H1 (cell line): ENCODE data around the gene AMPH. TPM values are rescaled to one million over a fixed set of nuclear protein-coding genes. Genes with fewer than 3 reads are reported as not detected.
"Not testable (repeated sequence)": the region's sequence is repeated elsewhere in the genome, so short reads cannot be mapped to it uniquely, and the experiment has no call there.

ENCODE experiments used
- CTCF ChIA-PET: fragments of 300-600 bp; sonication (Branson Sonifier 250); formaldehyde crosslinking; loops from one replicate; lab custom pipeline; 2021; ENCODE audit not compliant: partially characterized antibody; lab: Charles Lee
- POLR2A ChIA-PET: fragments of 300-600 bp; sonication (Branson Sonifier 250); formaldehyde crosslinking; loops from one replicate; lab custom pipeline; 2021; ENCODE audit warnings: inconsistent platforms; ENCODE audit not compliant: partially characterized antibody; lab: Charles Lee
- DNase-seq, 2 experiments: peaks; one replicate each; pipeline versions ENCODE4 v3.0.0 to v3.0.0-alpha.2; 2010 to 2022; ENCODE audit warnings: low spot score in 2 of 2, low read depth in 1 of 2, mixed read lengths in 1 of 2
- FAIRE-seq: peaks from 2 replicates; lab custom pipeline; 2011; peaks lifted over from hg19 to GRCh38; lab: Jason Lieb, UNC
- H2AFZ ChIP-seq: 2 replicates; pipeline ENCODE4 v1.8.1; 2012; ENCODE audit warnings: low read length, inconsistent platforms
- H2AK5ac ChIP-seq: 2 replicates; pipeline ENCODE4 v1.6.1; 2013; ENCODE audit warnings: low read depth, low read length
- H2BK120ac ChIP-seq: replicated peaks from 2 replicates; pipeline ENCODE3; 2013; ENCODE audit warnings: low read depth, low read length, inconsistent platforms
- H2BK12ac ChIP-seq: 2 replicates; pipeline ENCODE4 v1.6.1; 2013; ENCODE audit warnings: low read depth, low read length
- H2BK15ac ChIP-seq: 2 replicates; pipeline ENCODE4 v1.6.1; 2013; ENCODE audit warnings: low read length
- H2BK20ac ChIP-seq: 2 replicates; pipeline ENCODE4 v1.6.1; 2013; ENCODE audit warnings: low read length
- H2BK5ac ChIP-seq: 2 replicates; pipeline ENCODE4 v1.6.1; 2013; ENCODE audit warnings: low read depth, low read length
- H3K14ac ChIP-seq: 2 replicates; pipeline ENCODE4 v1.6.1; 2013; ENCODE audit warnings: inconsistent platforms; ENCODE audit not compliant: insufficient read length
- H3K18ac ChIP-seq: 2 replicates; pipeline ENCODE4 v1.6.1; 2013; ENCODE audit warnings: low read length; ENCODE audit errors: extremely low read depth
- H3K23ac ChIP-seq: 2 replicates; pipeline ENCODE4 v1.6.1; 2013; ENCODE audit warnings: inconsistent platforms; ENCODE audit not compliant: insufficient read length
- H3K23me2 ChIP-seq: 2 replicates; pipeline ENCODE4 v1.6.1; 2013; ENCODE audit warnings: low read depth, low read length
- H3K27ac ChIP-seq: 2 replicates; pipeline ENCODE4 v1.6.1; 2011; ENCODE audit warnings: low read depth, low read length, inconsistent platforms
- H3K27me3 ChIP-seq, 4 experiments: replicated peaks in 1 of 4; 1 replicate in 1 of 4; 2 replicates in 3 of 4; pipeline versions ENCODE4 v1.6.1 to v1.8.1; 2011 to 2013; ENCODE audit warnings: low read length in 3 of 4, mild to moderate bottlenecking in 3 of 4, inconsistent platforms in 2 of 4, mixed read lengths in 2 of 4, moderate library complexity in 1 of 4; ENCODE audit not compliant: control insufficient read depth in 3 of 4, insufficient read depth in 3 of 4; ENCODE audit errors: extremely low read depth in 1 of 4
- H3K36me3 ChIP-seq, 4 experiments: 2 replicates each; pipeline versions ENCODE4 v1.6.1 to v1.8.1; 2011 to 2013; ENCODE audit warnings: mild to moderate bottlenecking in 4 of 4, low read length in 3 of 4, moderate library complexity in 2 of 4, control low read depth in 1 of 4, inconsistent platforms in 1 of 4; ENCODE audit not compliant: insufficient read depth in 4 of 4, control insufficient read depth in 2 of 4
- H3K4ac ChIP-seq: replicated peaks from 2 replicates; pipeline ENCODE3; 2013; ENCODE audit warnings: low read length, low read depth, mixed read lengths, inconsistent platforms; ENCODE audit not compliant: insufficient read length
- H3K4me1 ChIP-seq, 4 experiments: replicated peaks in 1 of 4; 1 replicate in 1 of 4; 2 replicates in 3 of 4; pipeline versions ENCODE4 v1.6.1 to v1.8.1; 2011 to 2013; ENCODE audit warnings: low read length in 3 of 4, inconsistent platforms in 2 of 4, mixed read lengths in 1 of 4; ENCODE audit not compliant: insufficient read depth in 4 of 4, control insufficient read depth in 3 of 4
- H3K4me2 ChIP-seq, 2 experiments: 2 replicates each; pipeline versions ENCODE4 v1.6.1 to v1.8.1; 2011 to 2013; ENCODE audit warnings: low read depth in 2 of 2, low read length in 2 of 2, control low read depth in 1 of 2, inconsistent platforms in 1 of 2, mild to moderate bottlenecking in 1 of 2; ENCODE audit not compliant: insufficient read depth in 1 of 2
- H3K4me3 ChIP-seq, 4 experiments: fragments of 200-600, 300-600 bp in 1 of 4; sonication (generic), shearing (Covaris generic), sonication (Bioruptor Twin) in 1 of 4; 2 replicates each; pipeline versions ENCODE4 v1.5.1 to v1.8.1; 2011 to 2016; ENCODE audit warnings: low read length in 4 of 4, low read depth in 3 of 4, control low read depth in 2 of 4, inconsistent platforms in 2 of 4, mild to moderate bottlenecking in 2 of 4, mixed read lengths in 1 of 4, moderate library complexity in 1 of 4; ENCODE audit not compliant: insufficient read depth in 2 of 4; ENCODE audit errors: extremely low read depth in 1 of 4
- H3K56ac ChIP-seq: replicated peaks from 2 replicates; pipeline ENCODE3; 2013; ENCODE audit warnings: low read depth, mild to moderate bottlenecking, mixed read lengths, low read length, inconsistent platforms; ENCODE audit not compliant: insufficient read length
- H3K79me1 ChIP-seq: 2 replicates; pipeline ENCODE4 v1.6.1; 2013; ENCODE audit warnings: low read depth, low read length, control low read depth
- H3K79me2 ChIP-seq, 2 experiments: 2 replicates each; pipeline versions ENCODE4 v1.6.1 to v1.8.1; 2012 to 2013; ENCODE audit warnings: low read length in 2 of 2, mild to moderate bottlenecking in 2 of 2, inconsistent platforms in 1 of 2; ENCODE audit not compliant: insufficient read depth in 2 of 2, control insufficient read depth in 1 of 2
- H3K9ac ChIP-seq, 4 experiments: replicated peaks in 1 of 4; 1 replicate in 1 of 4; 2 replicates in 3 of 4; pipeline versions ENCODE4 v1.6.1 to v1.8.1; 2011 to 2013; ENCODE audit warnings: low read depth in 3 of 4, low read length in 3 of 4, control low read depth in 2 of 4, mild to moderate bottlenecking in 2 of 4, moderate library complexity in 2 of 4, inconsistent platforms in 1 of 4; ENCODE audit errors: extremely low read depth in 1 of 4
- H3K9me3 ChIP-seq, 2 experiments: 2 replicates each; pipeline versions ENCODE4 v1.6.1 to v1.8.1; 2012 to 2013; ENCODE audit warnings: mild to moderate bottlenecking in 2 of 2, moderate library complexity in 2 of 2, control low read depth in 1 of 2, inconsistent platforms in 1 of 2, low read depth in 1 of 2, low read length in 1 of 2, mixed read lengths in 1 of 2; ENCODE audit not compliant: insufficient read depth in 2 of 2
- H4K20me1 ChIP-seq, 2 experiments: replicated peaks in 1 of 2; 2 replicates each; pipeline versions ENCODE3 to v1.8.1; 2011 to 2013; ENCODE audit warnings: inconsistent platforms in 2 of 2, low read length in 2 of 2, mild to moderate bottlenecking in 1 of 2; ENCODE audit not compliant: insufficient read depth in 2 of 2, control insufficient read depth in 1 of 2
- H4K5ac ChIP-seq: 2 replicates; pipeline ENCODE4 v1.6.1; 2013; ENCODE audit warnings: low read length, low read depth, mixed read lengths, inconsistent platforms; ENCODE audit not compliant: insufficient read length
- H4K8ac ChIP-seq: 2 replicates; pipeline ENCODE4 v1.8.0; 2013; ENCODE audit warnings: mild to moderate bottlenecking, moderate library complexity, low read length, inconsistent platforms; ENCODE audit not compliant: insufficient read depth; ENCODE audit errors: extremely low read depth
- H4K91ac ChIP-seq: replicated peaks from 2 replicates; pipeline ENCODE3; 2013; ENCODE audit warnings: low read length, mixed read lengths, inconsistent platforms; ENCODE audit not compliant: insufficient read length
- WGBS, 2 experiments: shearing (Covaris generic) in 1 of 2; methylation state at CpG; one replicate each; pipeline versions ENCODE4 v1.1.6 to v1.1.7; 2013 to 2015; ENCODE audit warnings: low lambda C conversion rate in 2 of 2, mixed read lengths in 2 of 2, inconsistent platforms in 1 of 2, low coverage in 1 of 2, missing lambda C conversion rate in 1 of 2; ENCODE audit not compliant: insufficient replicate concordance in 2 of 2, insufficient coverage in 1 of 2, insufficient read length in 1 of 2; ENCODE audit errors: extremely low coverage in 1 of 2, missing lambda C conversion rate in 1 of 2; 5-methylcytosine and 5-hydroxymethylcytosine counted together
- polyA plus RNA-seq, 7 experiments: library from polyadenylated mRNA; depleted of rRNA in 3 of 7; stranded (reverse) in 5 of 7; unstranded in 2 of 7; fragments of >200 nt in 5 of 7; fragments of 200-250 nt in 2 of 7; gene quantifications; 1 replicate in 5 of 7; 2 replicates in 1 of 7; 4 replicates in 1 of 7; pipeline versions ENCODE4 v1.2.1 to v1.2.3, GENCODE V29; 2011 to 2013; ENCODE audit warnings: missing spikeins in 2 of 7, mixed read lengths in 2 of 7
- total RNA-seq: library from RNA; stranded (reverse); fragmentation: NEBNext Ultra II Directional; extraction: Animal tissue kit (Norgen Biotek cat#: 25700); gene quantifications from 2 replicates; pipeline ENCODE4 v1.2.1, GENCODE V29; 2021

AMPH gene
- total and polyA plus RNA-seq, 2 of the 8 experiments (the other 6 are each of a cell fraction or from before 2014, with no cell fraction given): 7.3 to 12.2 TPM

DNA sequence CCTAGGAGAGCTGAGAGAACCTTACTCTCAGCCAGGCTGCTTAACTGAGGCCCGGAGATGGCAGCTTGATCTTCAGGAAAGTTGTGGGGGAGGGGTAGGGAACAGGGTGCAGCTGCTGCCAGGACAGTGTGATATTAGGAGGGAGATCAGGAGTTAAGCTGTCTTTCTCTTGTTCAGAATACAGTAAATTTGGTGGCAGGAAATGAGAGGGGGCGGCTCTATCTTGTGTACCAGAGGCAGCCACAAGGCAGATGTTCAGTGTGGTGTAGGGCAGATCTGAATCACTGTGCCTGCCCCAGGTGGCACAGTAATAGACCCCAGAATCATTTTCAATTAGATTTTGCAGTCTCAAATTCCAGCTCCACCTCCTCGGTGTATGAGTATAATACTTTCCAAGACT is 286.4 kb downstream of the AMPH start:
- H3K4me1 ChIP-seq, POLR2A ChIA-PET, H3K18ac ChIP-seq, DNase-seq, H4K5ac ChIP-seq, H3K9me3 ChIP-seq, H4K8ac ChIP-seq, H3K27me3 ChIP-seq, H2AFZ ChIP-seq, H3K14ac ChIP-seq, H4K20me1 ChIP-seq, H3K79me2 ChIP-seq, H2BK15ac ChIP-seq, H3K9ac ChIP-seq, H3K4ac ChIP-seq, H3K23ac ChIP-seq, H3K4me2 ChIP-seq, H2BK12ac ChIP-seq, H2BK5ac ChIP-seq, H3K23me2 ChIP-seq, H3K79me1 ChIP-seq, H2BK20ac ChIP-seq, H2AK5ac ChIP-seq, FAIRE-seq, H3K56ac ChIP-seq, H3K4me3 ChIP-seq, H3K27ac ChIP-seq, H4K91ac ChIP-seq, H2BK120ac ChIP-seq, H3K36me3 ChIP-seq: not testable (repeated sequence)
- 96% methylated on average over 3 of the region's 3 CpGs; no CpG with 5 or more reads in 1 of the 2 experiments for WGBS, 2 experiments
- CTCF ChIA-PET: interaction anchor here (0.7 to 7.1 kb wide), 16 partner anchors 9 to 442 kb away, joined by 3 to 58 read pairs (median 4); no protein-coding TSS in a partner anchor

GRCh38 chr7:38342135-38342534 is 289.0 kb downstream of the AMPH start:
- H3K18ac ChIP-seq, H3K4me3 ChIP-seq, H2BK20ac ChIP-seq, H2AK5ac ChIP-seq, H2AFZ ChIP-seq, H2BK120ac ChIP-seq, H3K27me3 ChIP-seq, H3K23me2 ChIP-seq, POLR2A ChIA-PET, FAIRE-seq, H3K79me1 ChIP-seq, H3K36me3 ChIP-seq, H4K5ac ChIP-seq, H3K56ac ChIP-seq, DNase-seq, H3K9ac ChIP-seq, H4K91ac ChIP-seq, H2BK12ac ChIP-seq, H3K9me3 ChIP-seq, H3K27ac ChIP-seq, H3K4ac ChIP-seq, H2BK5ac ChIP-seq, H4K8ac ChIP-seq, H2BK15ac ChIP-seq, H3K14ac ChIP-seq, H3K4me1 ChIP-seq, H3K79me2 ChIP-seq, H3K23ac ChIP-seq, H3K4me2 ChIP-seq, H4K20me1 ChIP-seq: not testable (repeated sequence)
- CTCF ChIA-PET: interaction anchor here (0.9 to 7.1 kb wide), 4 partner anchors 11 to 47 kb away, joined by 3 to 58 read pairs (median 6); no protein-coding TSS in a partner anchor
- 83% methylated on average over 5 of the region's 5 CpGs; no CpG with 5 or more reads in 1 of the 2 experiments for WGBS, 2 experiments
